Measurements from ENCODE around the gene CUL3.

Gene CUL3

GRCh38 chr2:224466304-224466895, 118.8 kb downstream of the CUL3 start:
- no peak for DNase-seq

- DNase-seq = no peak
Observed at GRCh38 chr2:224461391-224461790, 123.8 kb downstream of the CUL3 start.

DNA sequence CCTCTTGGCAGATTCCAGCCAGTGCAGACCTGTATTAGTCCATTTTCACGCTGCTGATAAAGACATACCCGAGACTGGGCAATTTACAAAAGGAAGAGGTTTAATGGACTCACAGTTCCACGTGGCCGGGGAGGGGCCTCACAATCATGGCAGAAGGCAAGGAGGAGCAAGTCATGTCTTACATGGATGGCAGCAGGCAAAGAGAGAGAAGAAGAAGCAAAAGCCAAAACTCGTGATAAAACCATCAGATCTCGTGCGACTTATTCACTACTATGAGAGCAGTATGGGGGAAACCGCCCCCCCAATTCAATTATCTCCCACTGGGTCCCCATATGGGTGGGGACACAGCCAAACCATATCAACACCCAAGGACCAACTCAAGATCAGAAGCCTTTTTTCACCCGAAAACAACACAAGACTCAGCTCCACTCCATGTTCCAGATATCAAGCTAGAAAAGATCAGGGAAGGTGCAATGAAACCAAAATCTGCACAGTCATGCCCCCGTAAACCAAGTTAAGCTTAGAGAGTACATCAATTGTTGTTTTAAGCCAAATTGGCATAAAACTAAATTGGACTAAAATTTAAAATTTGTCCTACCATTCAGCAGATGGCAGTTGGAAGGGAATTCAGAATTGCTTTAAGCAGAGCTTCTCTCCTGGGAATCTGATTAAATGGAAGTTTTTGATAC, 127.6 kb downstream of the CUL3 start:
- no peak for DNase-seq

GRCh38 chr2:224453892-224454291, 131.3 kb downstream of the CUL3 start:
- no peak for DNase-seq

- DNase-seq = no peak
Observed at GRCh38 chr2:224449212-224450147, 135.7 kb downstream of the CUL3 start.

- DNase-seq = no peak
Observed at GRCh38 chr2:224448236-224448635, 136.9 kb downstream of the CUL3 start.

- no peak for DNase-seq
Observed at GRCh38 chr2:224444783-224445182, 140.4 kb downstream of the CUL3 start.

DNA sequence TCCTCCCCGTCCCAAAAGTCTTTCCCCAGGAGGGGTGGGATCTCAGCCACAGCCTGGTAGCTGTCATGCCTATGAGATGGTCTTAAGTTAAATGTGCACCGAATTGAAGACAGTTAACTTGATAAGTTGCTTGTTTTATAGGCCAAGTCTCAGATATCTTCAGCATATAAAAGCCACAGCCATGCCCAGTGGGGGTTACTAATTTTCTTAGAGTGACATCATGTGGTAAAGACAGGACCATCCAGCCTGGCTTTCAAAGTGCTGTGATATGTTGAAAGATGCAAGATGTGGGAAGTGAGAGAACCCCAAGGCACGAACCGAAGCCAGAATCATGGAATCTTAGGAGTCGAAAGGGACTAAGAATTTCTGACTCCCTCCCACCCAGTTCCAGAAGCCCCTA, 141.1 kb downstream of the CUL3 start:
- no peak for DNase-seq

- DNase-seq = no peak
Observed at GRCh38 chr2:224442071-224442967, 142.8 kb downstream of the CUL3 start.

DNA sequence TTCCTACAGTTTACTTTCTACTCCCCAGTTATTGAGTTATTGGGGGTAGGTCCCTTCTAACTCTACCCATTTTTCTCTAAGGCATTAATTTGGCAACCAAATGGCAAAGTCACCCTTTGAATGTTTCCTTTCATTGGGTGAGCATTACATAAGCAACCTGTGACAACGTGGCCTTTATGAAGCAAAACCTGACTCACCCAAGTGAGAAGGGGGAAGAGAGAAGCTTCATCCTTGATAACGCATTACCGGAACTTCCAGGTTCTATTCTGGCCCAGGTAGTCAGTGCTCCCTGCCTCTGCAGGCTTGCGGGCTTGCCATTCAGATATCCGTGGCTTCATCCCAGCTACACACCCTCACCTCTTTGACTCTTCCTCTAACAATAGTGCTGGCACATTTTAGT, 144.2 kb downstream of the CUL3 start:
- no peak for DNase-seq

DNA sequence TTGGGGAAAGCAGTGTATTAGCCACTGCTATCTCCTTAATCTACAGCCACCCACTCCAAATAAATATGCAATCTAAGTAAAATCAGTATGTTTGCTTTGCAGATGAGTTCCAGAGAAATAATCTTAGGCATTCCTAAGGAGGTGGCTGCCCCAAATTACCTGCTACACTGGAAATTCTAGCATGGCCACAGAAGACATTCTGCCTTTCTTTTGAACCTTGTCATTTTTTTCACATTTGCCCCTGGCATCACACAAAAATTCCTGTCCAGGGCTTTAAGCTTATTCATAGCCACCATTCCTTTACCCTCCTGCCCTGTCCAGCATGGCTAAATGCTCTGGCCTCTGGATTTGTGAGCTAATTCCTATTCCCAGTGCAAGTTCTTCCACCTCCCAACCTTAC, 146.4 kb downstream of the CUL3 start:
- no peak for DNase-seq

- no peak for DNase-seq
Observed at GRCh38 chr2:224436634-224437033, 148.5 kb downstream of the CUL3 start.

DNA sequence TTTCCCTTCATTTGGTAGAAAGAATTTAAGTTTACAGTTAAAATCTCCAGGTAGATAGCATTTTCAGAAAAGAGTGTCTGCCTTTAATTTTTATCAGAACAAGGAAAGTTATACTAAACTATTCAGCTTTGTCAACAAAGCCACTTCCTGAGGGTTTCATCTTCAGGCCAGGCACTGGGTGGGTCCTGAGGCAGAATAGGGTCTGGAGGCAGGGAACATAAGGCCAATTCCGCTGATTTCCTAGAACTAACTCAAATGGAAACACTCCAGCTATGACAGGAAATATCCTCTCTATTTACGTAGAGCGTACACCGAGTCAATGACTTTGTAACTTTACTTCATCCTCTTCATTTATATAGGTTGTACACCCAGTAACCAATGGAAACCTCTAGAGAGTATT, 150.5 kb downstream of the CUL3 start:
- DNase-seq = no peak

- no peak for DNase-seq
Observed at GRCh38 chr2:224433442-224433841, 151.7 kb downstream of the CUL3 start.

- DNase-seq = no peak
Observed at GRCh38 chr2:224432003-224432579, 153.1 kb downstream of the CUL3 start.

DNA sequence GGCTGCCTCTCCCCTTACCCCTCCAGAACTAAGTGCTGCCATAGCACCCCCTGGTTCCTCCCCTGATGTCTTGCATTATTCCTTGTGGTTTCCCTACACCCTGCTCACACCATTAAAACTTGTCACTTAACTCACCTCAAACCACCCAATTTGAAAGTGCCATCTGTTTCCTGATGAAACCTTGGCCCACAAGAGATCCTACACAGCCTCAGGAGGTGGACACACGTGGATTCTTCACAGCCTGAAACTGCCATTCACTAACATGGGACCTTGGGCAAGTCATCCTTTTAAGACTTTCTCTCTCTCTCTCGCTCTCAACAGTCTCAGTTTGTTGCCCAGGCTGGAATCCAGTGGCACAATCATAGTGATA, 155.7 kb downstream of the CUL3 start:
- no peak for DNase-seq

DNA sequence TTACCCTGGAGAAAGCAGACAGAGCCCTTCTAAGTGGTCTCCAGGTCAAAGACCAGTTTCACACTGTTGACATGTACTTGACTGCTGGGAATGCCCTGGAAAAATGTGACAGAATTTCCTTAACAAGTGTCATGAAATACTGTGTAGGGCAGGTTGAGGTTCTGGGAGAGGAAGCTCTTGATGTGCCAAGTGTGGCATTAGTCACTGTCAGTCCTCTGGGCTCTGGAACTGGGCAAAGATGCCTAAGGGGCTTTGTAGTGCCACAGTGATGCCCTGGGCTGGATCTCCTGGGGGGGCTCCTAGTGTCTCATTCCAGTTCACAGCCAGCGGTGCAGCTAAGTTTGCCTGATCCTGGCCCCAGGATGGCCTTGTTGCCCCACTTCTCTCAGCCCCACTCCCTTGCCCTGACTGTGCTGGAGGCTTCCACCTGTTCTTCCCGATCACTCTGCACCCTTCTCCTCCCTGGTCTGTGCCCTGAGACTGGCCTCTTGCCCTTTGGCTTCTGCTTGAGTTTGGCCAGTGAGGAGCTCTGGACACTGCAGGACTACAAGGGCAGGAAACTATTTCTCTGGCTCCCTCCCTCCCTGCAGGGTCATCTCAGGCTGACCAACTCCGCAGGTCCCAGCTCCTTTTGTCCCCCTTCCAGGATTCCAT, 156.2 kb downstream of the CUL3 start:
- DNase-seq = no peak

DNA sequence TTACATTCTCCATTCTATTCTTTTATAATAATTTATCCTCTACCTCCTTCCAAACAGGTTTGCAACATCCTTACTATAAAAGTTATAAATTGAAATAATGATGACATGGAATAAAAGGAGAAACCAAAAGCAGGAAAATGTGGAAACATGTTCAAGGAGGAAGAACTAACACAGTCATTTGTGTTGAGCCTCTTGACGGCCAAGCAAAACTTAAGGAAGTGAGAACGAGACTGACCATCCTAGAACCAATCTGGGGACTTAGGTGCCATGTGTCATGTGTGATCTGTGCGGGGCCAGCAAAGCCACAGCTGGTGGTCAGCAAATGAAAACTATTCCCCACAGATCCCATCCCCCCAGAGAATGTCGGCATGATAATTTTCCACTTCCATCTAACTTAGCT, 157.7 kb downstream of the CUL3 start:
- DNase-seq = no peak

GRCh38 chr2:224426656-224427055, 158.5 kb downstream of the CUL3 start:
- no peak for DNase-seq

- DNase-seq = no peak
Observed at GRCh38 chr2:224421065-224421464, 164.1 kb downstream of the CUL3 start.
